ENCODE measurements around the gene FAM3A.

Gene FAM3A

GRCh38 chrX:154534526-154535322 lies 18.7 kb upstream of the FAM3A start:
- DNase-seq (ENCODE audit: low read depth in 3 of 3): peak; percentile 64 to 81 (median 75)

GRCh38 chrX:154532690-154533089 lies 16.7 kb upstream of the FAM3A start:
- no peak for DNase-seq (ENCODE audit: low read depth in 3 of 3)

GRCh38 chrX:154531626-154532025 lies 15.6 kb upstream of the FAM3A start:
- no peak for DNase-seq (ENCODE audit: low read depth in 3 of 3)

- DNase-seq (ENCODE audit: low read depth in 3 of 3): no peak
Observed at GRCh38 chrX:154530286-154530685, 14.3 kb upstream of the FAM3A start.

GRCh38 chrX:154529206-154529612 lies 13.2 kb upstream of the FAM3A start:
- no peak for DNase-seq (ENCODE audit: low read depth in 3 of 3)

GRCh38 chrX:154526901-154527675 lies 11.1 kb upstream of the FAM3A start:
- DNase-seq (ENCODE audit: low read depth in 3 of 3): peak in 2 of 3 experiments; percentile 24 to 26

- DNase-seq (ENCODE audit: low read depth in 3 of 3): no peak
Observed at GRCh38 chrX:154525606-154526490, 9.8 kb upstream of the FAM3A start.

GRCh38 chrX:154519389-154519788 lies 3.4 kb upstream of the FAM3A start:
- DNase-seq (ENCODE audit: low read depth in 3 of 3): no peak

- no peak for DNase-seq (ENCODE audit: low read depth in 3 of 3)
Observed at GRCh38 chrX:154517101-154517781, 1.2 kb upstream of the FAM3A start.

- DNase-seq (ENCODE audit: low read depth in 3 of 3): no peak
Observed at GRCh38 chrX:154516656-154517100, 646 bp upstream of the FAM3A start.

- no peak for DNase-seq (ENCODE audit: low read depth in 3 of 3)
Observed at GRCh38 chrX:154515090-154515965, 704 bp downstream of the FAM3A start.

GRCh38 chrX:154513716-154514115 lies 2.3 kb downstream of the FAM3A start:
- no peak for DNase-seq (ENCODE audit: low read depth in 3 of 3)

- no peak for DNase-seq (ENCODE audit: low read depth in 3 of 3)
Observed at GRCh38 chrX:154512879-154513553, 3.0 kb downstream of the FAM3A start.

GRCh38 chrX:154511761-154512160 lies 4.3 kb downstream of the FAM3A start:
- no peak for DNase-seq (ENCODE audit: low read depth in 3 of 3)

GRCh38 chrX:154509455-154509854 lies 6.6 kb downstream of the FAM3A start:
- DNase-seq (ENCODE audit: low read depth in 3 of 3): no peak

- DNase-seq (ENCODE audit: low read depth in 3 of 3): no peak
Observed at GRCh38 chrX:154508384-154508745, 7.7 kb downstream of the FAM3A start.

GRCh38 chrX:154507673-154508383 lies 8.2 kb downstream of the FAM3A start:
- DNase-seq (ENCODE audit: low read depth in 3 of 3): no peak

GRCh38 chrX:154506483-154507332 lies 9.3 kb downstream of the FAM3A start:
- no peak for DNase-seq (ENCODE audit: low read depth in 3 of 3)
